ENCODE measurements around the gene PCSK4.
"Not testable (repeated sequence)": the region's sequence is repeated elsewhere in the genome, so short reads cannot be mapped to it uniquely, and the experiment has no call there.

The PCSK4 gene

DNA sequence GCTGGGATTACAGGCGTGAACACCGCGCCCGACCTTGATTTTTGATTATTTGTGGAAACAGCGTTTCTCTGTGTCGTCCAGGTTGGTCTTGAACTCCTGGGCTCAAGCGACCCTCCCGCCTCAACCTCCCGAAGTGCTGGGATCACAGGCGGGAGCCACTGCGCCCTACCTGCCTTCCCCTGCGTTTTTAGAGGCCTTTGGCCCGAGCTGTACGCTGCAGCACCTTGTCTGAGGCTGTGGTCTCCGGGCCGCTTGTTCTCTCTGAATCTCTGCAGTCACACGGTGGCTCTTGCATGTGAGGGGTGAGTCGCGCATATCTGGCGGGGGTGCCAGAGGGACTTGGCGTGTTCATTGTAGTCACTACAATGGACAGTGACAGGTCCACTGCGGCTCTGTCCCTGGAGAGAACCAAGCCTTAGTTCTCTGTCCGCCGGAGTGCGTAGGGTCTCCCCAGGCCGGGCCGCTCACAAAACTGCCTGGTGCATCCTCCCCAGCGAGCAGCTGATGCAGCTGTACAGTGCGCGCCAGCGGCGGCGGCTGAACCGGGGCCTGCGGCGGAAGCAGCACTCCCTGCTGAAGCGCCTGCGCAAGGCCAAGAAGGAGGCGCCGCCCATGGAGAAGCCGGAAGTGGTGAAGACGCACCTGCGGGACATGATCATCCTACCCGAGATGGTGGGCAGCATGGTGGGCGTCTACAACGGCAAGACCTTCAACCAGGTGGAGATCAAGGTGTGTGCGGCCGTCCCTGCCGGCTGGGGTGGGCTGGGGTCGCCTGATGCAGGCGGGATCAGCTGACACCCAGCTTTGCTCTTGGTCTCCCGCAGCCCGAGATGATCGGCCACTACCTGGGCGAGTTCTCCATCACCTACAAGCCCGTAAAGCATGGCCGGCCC is 50.4 kb downstream of the PCSK4 start:
- not testable (repeated sequence) for H2AFZ ChIP-seq (ENCODE audit: low read depth, low read length); H3K9me3 ChIP-seq (ENCODE audit: control insufficient read depth, low read length); H3K27ac ChIP-seq (ENCODE audit: low read length, poor library complexity, severe bottlenecking); H2BK5ac ChIP-seq (ENCODE audit: low read depth, low read length, poor library complexity, severe bottlenecking); H2AK5ac ChIP-seq (ENCODE audit: low read length, severe bottlenecking); H2BK15ac ChIP-seq (ENCODE audit: low read depth, poor library complexity, severe bottlenecking); H4K8ac ChIP-seq (ENCODE audit: low read length); H3K18ac ChIP-seq (ENCODE audit: low read depth in 1 of 2, low read length in 2 of 2); H3K27me3 ChIP-seq (ENCODE audit: control insufficient read depth in 1 of 2, insufficient read depth in 1 of 2, low read length in 2 of 2); H2BK120ac ChIP-seq (ENCODE audit: low read depth, low read length); H3K4ac ChIP-seq (ENCODE audit: low read depth in 1 of 2, low read length in 2 of 2); H4K91ac ChIP-seq (ENCODE audit: low read length); H2BK12ac ChIP-seq (ENCODE audit: low read length in 2 of 2)
- H3K23ac ChIP-seq (ENCODE audit: low read length in 2 of 2) = peak overlapping the region in 1 of 2 experiments; percentile 86
- 85% methylated on average over 57 of the region's 57 CpGs for WGBS
- H3K4me3 ChIP-seq (ENCODE audit: insufficient read depth in 1 of 2, low read depth in 1 of 2, low read length in 2 of 2) = peak overlapping the region; percentile 90 to 93
- DNase-seq = peak; percentile 48
- H3K9ac ChIP-seq (ENCODE audit: low read length) = peak overlapping the region; percentile 94
- peak overlapping the region in 1 of 2 experiments; percentile 50 for H3K14ac ChIP-seq (ENCODE audit: low read length in 2 of 2)
- H3K4me2 ChIP-seq (ENCODE audit: low read length, poor library complexity, severe bottlenecking) = peak overlapping the region; percentile 56
- peaks cover 48 to 52% of the 10 kb centered on the region in 2 experiments for H3K36me3 ChIP-seq (ENCODE audit: control insufficient read depth in 1 of 2, insufficient read depth in 2 of 2, low read depth in 1 of 2, low read length in 2 of 2)
- H3K4me1 ChIP-seq (ENCODE audit: control insufficient read depth, insufficient read depth, low read depth, low read length) = peaks cover 37% of the 10 kb centered on the region
- peaks cover 15% of the 10 kb centered on the region for H3K79me1 ChIP-seq (replicated peaks; ENCODE audit: low read length, poor library complexity, severe bottlenecking)

DNA sequence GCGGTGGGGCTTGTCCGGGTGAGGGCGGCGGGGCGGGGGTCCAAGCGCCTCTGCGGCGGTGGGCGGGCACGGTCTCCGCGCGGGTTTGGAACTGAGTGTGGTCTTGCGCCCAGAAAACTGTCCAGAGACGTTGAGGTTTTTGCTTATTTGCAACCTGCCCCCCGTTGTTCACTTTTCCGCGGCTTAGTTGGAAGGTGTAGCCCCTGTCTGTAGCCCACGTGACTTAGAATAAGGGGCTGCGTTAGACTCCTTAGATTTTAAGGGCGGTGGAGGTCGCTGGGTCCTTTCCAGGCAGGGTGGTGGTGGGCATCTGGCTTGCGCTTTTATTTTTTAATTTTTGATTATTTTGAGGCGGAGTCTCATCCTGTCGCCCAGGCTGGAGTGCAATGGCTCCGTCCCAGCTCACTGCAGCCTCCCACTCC is 51.2 kb downstream of the PCSK4 start:
- peak overlapping the region; percentile 68 to 99 for H3K18ac ChIP-seq (ENCODE audit: low read depth in 1 of 2, low read length in 2 of 2)
- no peak overlapping the region for H2AFZ ChIP-seq (ENCODE audit: low read depth, low read length)
- no peaks in the 10 kb centered on the region for H3K9me3 ChIP-seq (ENCODE audit: control insufficient read depth, low read length)
- peak overlapping the region in 1 of 2 experiments; percentile 61 for H3K14ac ChIP-seq (ENCODE audit: low read length in 2 of 2)
- H2BK120ac ChIP-seq (ENCODE audit: low read depth, low read length) = no peak overlapping the region
- no peak overlapping the region for H2BK5ac ChIP-seq (ENCODE audit: low read depth, low read length, poor library complexity, severe bottlenecking)
- H2BK12ac ChIP-seq (ENCODE audit: low read length in 2 of 2) = peak overlapping the region in 1 of 2 experiments; percentile 66
- H3K79me1 ChIP-seq (replicated peaks; ENCODE audit: low read length, poor library complexity, severe bottlenecking) = peaks cover 23% of the 10 kb centered on the region
- peak overlapping the region; percentile 56 for H3K4me2 ChIP-seq (ENCODE audit: low read length, poor library complexity, severe bottlenecking)
- DNase-seq = no peak
- H3K4me3 ChIP-seq (ENCODE audit: insufficient read depth in 1 of 2, low read depth in 1 of 2, low read length in 2 of 2) = peak overlapping the region; percentile 90 to 93
- H2BK15ac ChIP-seq (ENCODE audit: low read depth, poor library complexity, severe bottlenecking) = no peak overlapping the region
- H2AK5ac ChIP-seq (ENCODE audit: low read length, severe bottlenecking) = no peak overlapping the region
- no peaks in the 10 kb centered on the region for H3K27me3 ChIP-seq (ENCODE audit: control insufficient read depth in 1 of 2, insufficient read depth in 1 of 2, low read length in 2 of 2)
- WGBS = under 1% methylated on average over 26 of the region's 26 CpGs
- H3K4ac ChIP-seq (ENCODE audit: low read depth in 1 of 2, low read length in 2 of 2) = peak overlapping the region; percentile 66 to 92
- H3K27ac ChIP-seq (ENCODE audit: low read length, poor library complexity, severe bottlenecking) = no peak overlapping the region
- H4K91ac ChIP-seq (ENCODE audit: low read length) = no peak overlapping the region
- peaks cover 56 to 60% of the 10 kb centered on the region in 2 experiments for H3K36me3 ChIP-seq (ENCODE audit: control insufficient read depth in 1 of 2, insufficient read depth in 2 of 2, low read depth in 1 of 2, low read length in 2 of 2)
- peak overlapping the region; percentile 94 for H3K9ac ChIP-seq (ENCODE audit: low read length)
- peak overlapping the region; percentile 39 for H4K8ac ChIP-seq (ENCODE audit: low read length)
- H3K4me1 ChIP-seq (ENCODE audit: control insufficient read depth, insufficient read depth, low read depth, low read length) = peaks cover 32% of the 10 kb centered on the region
- H3K23ac ChIP-seq (ENCODE audit: low read length in 2 of 2) = no peak overlapping the region

DNA sequence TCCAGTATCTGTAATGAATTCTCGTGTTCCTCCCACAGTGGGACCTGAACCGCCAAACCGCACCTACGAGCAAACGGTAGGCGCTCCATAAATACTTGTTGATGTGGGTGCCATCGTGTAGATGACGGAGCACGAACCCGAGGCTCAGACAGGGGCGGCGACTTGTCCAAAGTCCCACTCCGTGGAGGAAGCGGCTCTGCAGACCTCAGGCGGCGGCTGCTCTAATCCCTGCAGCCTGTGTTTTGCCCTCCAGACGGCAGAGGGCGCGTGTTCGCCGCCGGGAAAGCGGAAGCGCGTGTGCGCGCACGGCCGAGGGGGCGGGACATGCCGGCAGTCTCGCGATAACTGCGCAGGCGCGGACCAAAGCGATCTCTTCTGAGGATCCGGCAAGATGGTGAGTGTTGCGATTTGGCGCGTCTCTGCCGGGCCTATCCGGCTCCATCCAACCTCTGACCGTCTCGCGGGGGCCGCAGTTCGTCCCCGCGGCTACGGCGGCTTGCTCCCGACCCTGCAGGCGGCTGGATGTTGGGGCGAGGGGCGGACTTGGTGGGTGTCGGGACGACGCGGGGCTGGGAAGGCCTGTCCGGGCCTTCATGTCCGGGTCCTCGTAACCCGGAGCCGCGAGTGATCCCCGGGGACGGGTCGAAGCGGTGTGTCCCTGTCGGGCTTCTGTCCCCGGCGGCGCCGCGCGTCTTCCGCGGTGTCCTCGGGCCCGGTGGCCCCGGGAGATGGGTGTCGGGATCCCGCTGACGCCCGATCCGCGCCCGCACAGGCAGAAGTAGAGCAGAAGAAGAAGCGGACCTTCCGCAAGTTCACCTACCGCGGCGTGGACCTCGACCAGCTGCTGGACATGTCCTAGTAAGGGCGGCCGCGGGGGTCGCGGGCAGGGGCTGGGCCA is 51.9 kb downstream of the PCSK4 start, which contains the start of gene RPS15:
Gene RPS15 (plus strand): TSS at position 362 of the 898 bp plus-strand sequence. CDS start 30 bp downstream, at position 392.
- H3K4me1 ChIP-seq (ENCODE audit: control insufficient read depth, insufficient read depth, low read depth, low read length) = peaks cover 29% of the 10 kb centered on the region
- H3K27me3 ChIP-seq (ENCODE audit: control insufficient read depth in 1 of 2, insufficient read depth in 1 of 2, low read length in 2 of 2) = no peaks in the 10 kb centered on the region
- H3K27ac ChIP-seq (ENCODE audit: low read length, poor library complexity, severe bottlenecking) = peak within 1 kb of the TSS; percentile 54
- H2BK12ac ChIP-seq (ENCODE audit: low read length in 2 of 2) = peak within 1 kb of the TSS in 1 of 2 experiments; percentile 66
- H3K23ac ChIP-seq (ENCODE audit: low read length in 2 of 2) = peak within 1 kb of the TSS in 1 of 2 experiments; percentile 100
- peak within 1 kb of the TSS; percentile 67 for H4K91ac ChIP-seq (ENCODE audit: low read length)
- H3K79me1 ChIP-seq (replicated peaks; ENCODE audit: low read length, poor library complexity, severe bottlenecking) = peaks cover 29% of the 10 kb centered on the region
- H2AK5ac ChIP-seq (ENCODE audit: low read length, severe bottlenecking) = peak within 1 kb of the TSS; percentile 84
- H3K9ac ChIP-seq (ENCODE audit: low read length) = peak within 1 kb of the TSS; percentile 94
- H2BK120ac ChIP-seq (ENCODE audit: low read depth, low read length) = peak within 1 kb of the TSS; percentile 45
- peak within 1 kb of the TSS; percentile 58 for H4K8ac ChIP-seq (ENCODE audit: low read length)
- H2BK5ac ChIP-seq (ENCODE audit: low read depth, low read length, poor library complexity, severe bottlenecking) = peak within 1 kb of the TSS; percentile 95
- H3K9me3 ChIP-seq (ENCODE audit: control insufficient read depth, low read length) = no peaks in the 10 kb centered on the region
- peak within 1 kb of the TSS; percentile 56 for H3K4me2 ChIP-seq (ENCODE audit: low read length, poor library complexity, severe bottlenecking)
- H3K18ac ChIP-seq (ENCODE audit: low read depth in 1 of 2, low read length in 2 of 2) = peak within 1 kb of the TSS; percentile 68 to 99
- H3K4ac ChIP-seq (ENCODE audit: low read depth in 1 of 2, low read length in 2 of 2) = peak within 1 kb of the TSS; percentile 66 to 92
- H2AFZ ChIP-seq (ENCODE audit: low read depth, low read length) = no peak within 1 kb of the TSS
- no peak within 1 kb of the TSS for H2BK15ac ChIP-seq (ENCODE audit: low read depth, poor library complexity, severe bottlenecking)
- WGBS = 2% methylated on average over 86 of the region's 100 CpGs
- peak within 1 kb of the TSS in 1 of 2 experiments; percentile 92 for H3K14ac ChIP-seq (ENCODE audit: low read length in 2 of 2)
- peak; percentile 93 for DNase-seq
- peaks cover 62 to 67% of the 10 kb centered on the region in 2 experiments for H3K36me3 ChIP-seq (ENCODE audit: control insufficient read depth in 1 of 2, insufficient read depth in 2 of 2, low read depth in 1 of 2, low read length in 2 of 2)
- H3K4me3 ChIP-seq (ENCODE audit: insufficient read depth in 1 of 2, low read depth in 1 of 2, low read length in 2 of 2) = peak within 1 kb of the TSS; percentile 90 to 93

All from mesenchymal stem cell (in vitro differentiated cells and primary cell).